SJCRH30 (cell line): ENCODE results near the gene PRKN. TPM values are rescaled to one million over a fixed set of nuclear protein-coding genes. Genes with fewer than 3 reads are reported as not detected.
A peak's percentile ranks its signal among the peaks of the same experiment; 100 is the strongest.

Source experiments
- DNase-seq, 2 experiments: peaks; one replicate each; pipeline ENCODE4 v3.0.0-alpha.2; 2015 to 2020
- H3K27ac ChIP-seq: fragments of 250-450 bp; sonication (Bioruptor Pico); 2 replicates; pipeline ENCODE4 v1.5.1; 2020; ENCODE audit warnings: mild to moderate bottlenecking, moderate library complexity
- H3K27me3 ChIP-seq: fragments of 250-450 bp; sonication (Bioruptor Pico); 2 replicates; pipeline ENCODE4 v1.5.1; 2020; ENCODE audit warnings: mild to moderate bottlenecking, moderate library complexity
- H3K36me3 ChIP-seq: fragments of 250-450 bp; sonication (Bioruptor Pico); 2 replicates; pipeline ENCODE4 v1.5.1; 2020; ENCODE audit warnings: mild to moderate bottlenecking, moderate library complexity
- H3K4me1 ChIP-seq: fragments of 250-450 bp; sonication (Bioruptor Pico); 2 replicates; pipeline ENCODE4 v1.5.1; 2020; ENCODE audit warnings: mild to moderate bottlenecking, moderate library complexity
- H3K4me3 ChIP-seq: fragments of 250-450 bp; sonication (Bioruptor Pico); 2 replicates; pipeline ENCODE4 v1.5.1; 2020; ENCODE audit warnings: mild to moderate bottlenecking, moderate library complexity
- H3K9me3 ChIP-seq: fragments of 250-450 bp; sonication (Bioruptor Pico); replicated peaks from 2 replicates; pipeline ENCODE4 v1.5.1; 2020; ENCODE audit warnings: mild to moderate bottlenecking, moderate library complexity
- total RNA-seq: library from RNA; depleted of rRNA; stranded (reverse); fragments of >200 nt; shearing (Covaris generic); gene quantifications from 2 replicates; pipeline ENCODE4 v1.2.3, GENCODE V29; 2014

Gene PRKN
- total RNA-seq, 1 experiment from 2014 or later: not detected

GRCh38 chr6:161677188-161677587 lies 1050.4 kb downstream of the PRKN start:
- no peaks in the 10 kb centered on the region for H3K9me3 ChIP-seq
- no peak overlapping the region for H3K27ac ChIP-seq
- no peaks in the 10 kb centered on the region for H3K27me3 ChIP-seq
- H3K4me1 ChIP-seq: peaks cover 13% of the 10 kb centered on the region
- no peak overlapping the region for H3K4me3 ChIP-seq
- no peaks in the 10 kb centered on the region for H3K36me3 ChIP-seq
- no peak for DNase-seq

GRCh38 chr6:161676586-161676985 lies 1051.0 kb downstream of the PRKN start:
- no peak overlapping the region for H3K4me3 ChIP-seq
- no peak for DNase-seq

GRCh38 chr6:161674930-161675682 lies 1052.5 kb downstream of the PRKN start:
- peak overlapping the region; percentile 33; the same call in 1 of the 2 replicates for H3K27ac ChIP-seq
- H3K9me3 ChIP-seq: no peaks in the 10 kb centered on the region
- H3K4me1 ChIP-seq: peaks cover 13% of the 10 kb centered on the region
- peak in 1 of 2 experiments; percentile 60 for DNase-seq
- no peaks in the 10 kb centered on the region for H3K36me3 ChIP-seq
- no peak overlapping the region for H3K4me3 ChIP-seq
- no peaks in the 10 kb centered on the region for H3K27me3 ChIP-seq

More at GRCh38 chr6:161676586-161676985, 1051.0 kb downstream of the PRKN start:
- no peaks in the 10 kb centered on the region for H3K9me3 ChIP-seq
- peaks cover 13% of the 10 kb centered on the region for H3K4me1 ChIP-seq
- no peak overlapping the region for H3K27ac ChIP-seq
- no peaks in the 10 kb centered on the region for H3K36me3 ChIP-seq
- no peaks in the 10 kb centered on the region for H3K27me3 ChIP-seq

- no peak for DNase-seq
- Histone ChIP-seq H3K36me3 (no peaks in the 10 kb centered on the region), H3K9me3 (no peaks in the 10 kb centered on the region), H3K27ac (no peak overlapping the region), H3K4me1 (peaks cover 13% of the 10 kb centered on the region), H3K4me3 (no peak overlapping the region), H3K27me3 (no peaks in the 10 kb centered on the region)
These were observed 1054.5 kb downstream of the PRKN start for GRCh38 chr6:161673026-161673425.

GRCh38 chr6:161671117-161671516 lies 1056.4 kb downstream of the PRKN start:
- Histone ChIP-seq H3K27ac (no peak overlapping the region), H3K9me3 (no peaks in the 10 kb centered on the region), H3K4me3 (no peak overlapping the region), H3K27me3 (no peaks in the 10 kb centered on the region), H3K4me1 (peaks cover 13% of the 10 kb centered on the region), H3K36me3 (no peaks in the 10 kb centered on the region)
- DNase-seq: no peak

GRCh38 chr6:161668665-161669064 lies 1058.9 kb downstream of the PRKN start:
- no peak overlapping the region for H3K4me3 ChIP-seq
- H3K9me3 ChIP-seq: no peaks in the 10 kb centered on the region
- no peak for DNase-seq
- H3K27me3 ChIP-seq: no peaks in the 10 kb centered on the region
- H3K36me3 ChIP-seq: no peaks in the 10 kb centered on the region
- H3K27ac ChIP-seq: no peak overlapping the region
- no peaks in the 10 kb centered on the region for H3K4me1 ChIP-seq

GRCh38 chr6:161667957-161668356 lies 1059.6 kb downstream of the PRKN start:
- no peaks in the 10 kb centered on the region for H3K36me3 ChIP-seq
- DNase-seq: no peak
- H3K27ac ChIP-seq: no peak overlapping the region
- H3K27me3 ChIP-seq: no peaks in the 10 kb centered on the region
- H3K4me3 ChIP-seq: no peak overlapping the region
- H3K9me3 ChIP-seq: no peaks in the 10 kb centered on the region
- H3K4me1 ChIP-seq: no peaks in the 10 kb centered on the region

GRCh38 chr6:161663682-161664081 lies 1063.9 kb downstream of the PRKN start:
- Histone ChIP-seq H3K27me3 (no peaks in the 10 kb centered on the region), H3K36me3 (no peaks in the 10 kb centered on the region), H3K27ac (no peak overlapping the region), H3K4me1 (no peaks in the 10 kb centered on the region), H3K4me3 (no peak overlapping the region), H3K9me3 (no peaks in the 10 kb centered on the region)
- no peak for DNase-seq

- Histone ChIP-seq H3K27me3 (no peaks in the 10 kb centered on the region), H3K4me3 (no peak overlapping the region), H3K36me3 (no peaks in the 10 kb centered on the region), H3K27ac (no peak overlapping the region), H3K9me3 (no peaks in the 10 kb centered on the region; the same call in 1 of the 2 replicates), H3K4me1 (no peaks in the 10 kb centered on the region)
- peak in 1 of 2 experiments; percentile 41 for DNase-seq
These were observed 1066.6 kb downstream of the PRKN start for GRCh38 chr6:161660666-161661571.

- Histone ChIP-seq H3K4me1 (no peaks in the 10 kb centered on the region), H3K27me3 (no peaks in the 10 kb centered on the region), H3K27ac (no peak overlapping the region), H3K36me3 (no peaks in the 10 kb centered on the region), H3K9me3 (no peaks in the 10 kb centered on the region; the same call in 1 of the 2 replicates), H3K4me3 (no peak overlapping the region)
- no peak for DNase-seq
These were observed 1069.4 kb downstream of the PRKN start for GRCh38 chr6:161658211-161658610.

GRCh38 chr6:161654209-161654608 lies 1073.4 kb downstream of the PRKN start:
- no peaks in the 10 kb centered on the region for H3K27me3 ChIP-seq
- no peaks in the 10 kb centered on the region; the same call in 1 of the 2 replicates for H3K9me3 ChIP-seq
- no peak overlapping the region for H3K4me3 ChIP-seq
- DNase-seq: no peak
- no peaks in the 10 kb centered on the region for H3K4me1 ChIP-seq
- H3K27ac ChIP-seq: no peak overlapping the region
- H3K36me3 ChIP-seq: no peaks in the 10 kb centered on the region

GRCh38 chr6:161651949-161652348 lies 1075.6 kb downstream of the PRKN start:
- no peaks in the 10 kb centered on the region for H3K27me3 ChIP-seq
- H3K9me3 ChIP-seq: no peaks in the 10 kb centered on the region; the same call in 1 of the 2 replicates
- no peak for DNase-seq
- H3K27ac ChIP-seq: no peak overlapping the region
- no peaks in the 10 kb centered on the region for H3K36me3 ChIP-seq
- no peak overlapping the region for H3K4me3 ChIP-seq
- no peaks in the 10 kb centered on the region for H3K4me1 ChIP-seq

GRCh38 chr6:161649841-161650240 lies 1077.7 kb downstream of the PRKN start:
- Histone ChIP-seq H3K9me3 (no peaks in the 10 kb centered on the region), H3K27me3 (no peaks in the 10 kb centered on the region), H3K27ac (no peak overlapping the region), H3K36me3 (no peaks in the 10 kb centered on the region), H3K4me1 (no peaks in the 10 kb centered on the region), H3K4me3 (no peak overlapping the region)
- DNase-seq: no peak

GRCh38 chr6:161649068-161649467 lies 1078.5 kb downstream of the PRKN start:
- DNase-seq: no peak
- no peak overlapping the region for H3K4me3 ChIP-seq
- H3K27ac ChIP-seq: no peak overlapping the region
- H3K36me3 ChIP-seq: no peaks in the 10 kb centered on the region
- no peaks in the 10 kb centered on the region for H3K27me3 ChIP-seq
- H3K4me1 ChIP-seq: no peaks in the 10 kb centered on the region
- H3K9me3 ChIP-seq: no peaks in the 10 kb centered on the region

- Histone ChIP-seq H3K27ac (no peak overlapping the region), H3K27me3 (no peaks in the 10 kb centered on the region), H3K4me3 (no peak overlapping the region), H3K4me1 (no peaks in the 10 kb centered on the region), H3K9me3 (no peaks in the 10 kb centered on the region), H3K36me3 (no peaks in the 10 kb centered on the region)
- no peak for DNase-seq
These were observed 1080.3 kb downstream of the PRKN start for GRCh38 chr6:161647234-161647633.
